Progenitor cell of endocrine pancreas (in vitro differentiated cells): Measurements from ENCODE around the gene OR6M1. TPM values are rescaled to one million over a fixed set of nuclear protein-coding genes. Genes with fewer than 3 reads are reported as not detected.

Source experiments
- DNase-seq: peaks from one replicate; pipeline ENCODE4 v3.0.0; 2021; ENCODE audit warnings: low spot score; ENCODE audit not compliant: unreplicated experiment
- H3K27ac Mint-ChIP-seq: 2 replicates; pipeline ENCODE4 v1.8.0; 2021; ENCODE audit warnings: mild to moderate bottlenecking, moderate library complexity, mixed read lengths
- H3K27me3 Mint-ChIP-seq: 2 replicates; pipeline ENCODE4 v1.8.0; 2021; ENCODE audit warnings: mixed read lengths
- H3K36me3 Mint-ChIP-seq: 2 replicates; pipeline ENCODE4 v1.8.0; 2022; ENCODE audit warnings: mixed read lengths; ENCODE audit not compliant: insufficient read depth
- H3K4me1 Mint-ChIP-seq: 2 replicates; pipeline ENCODE4 v1.8.0; 2021; ENCODE audit warnings: low read depth, mixed read lengths
- H3K4me3 Mint-ChIP-seq: 2 replicates; pipeline ENCODE4 v1.8.0; 2021; ENCODE audit warnings: low read depth, mild to moderate bottlenecking, moderate library complexity, mixed read lengths
- H3K9me3 Mint-ChIP-seq: 2 replicates; pipeline ENCODE4 v1.8.0; 2021; ENCODE audit warnings: low read depth, mixed read lengths
- CTCF ChIP-seq: fragments of 200-600 bp; sonication (generic); IDR thresholded peaks from one replicate; pipeline ENCODE4 v1.5.0; 2021; ENCODE audit warnings: antibody characterized with exemption, mild to moderate bottlenecking; ENCODE audit not compliant: unreplicated experiment
- total RNA-seq: library from RNA; stranded (reverse); gene quantifications from 2 replicates; pipeline ENCODE4 v1.2.1, GENCODE V29; 2021

The OR6M1 gene
- total RNA-seq, 1 donor from 2014 or later: not detected

DNA sequence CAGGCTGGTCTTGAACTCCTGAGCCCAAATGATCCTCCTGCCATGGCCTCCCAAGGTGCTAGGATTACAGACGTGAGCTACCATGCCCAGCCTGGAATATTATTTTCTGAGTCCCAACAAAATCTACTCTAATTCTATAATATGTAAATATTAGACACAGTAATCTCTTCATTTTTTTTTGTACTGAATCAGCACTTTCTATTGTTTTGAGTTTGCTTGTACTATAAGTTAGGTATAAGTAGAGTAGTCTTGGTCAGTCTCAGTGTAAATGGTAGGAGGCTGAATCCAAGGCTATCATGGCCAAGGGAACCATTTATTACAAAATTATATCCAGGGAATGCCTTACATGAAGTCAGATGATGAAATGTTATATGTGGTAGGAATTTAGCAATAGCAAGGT lies 32.2 kb downstream of the OR6M1 start:
- no peak overlapping the region for H3K27ac Mint-ChIP-seq
- DNase-seq: no peak
- no peak overlapping the region for H3K4me3 Mint-ChIP-seq
- no peaks in the 10 kb centered on the region for H3K9me3 Mint-ChIP-seq
- H3K27me3 Mint-ChIP-seq: no peaks in the 10 kb centered on the region
- H3K36me3 Mint-ChIP-seq: no peaks in the 10 kb centered on the region
- peaks cover 5% of the 10 kb centered on the region for H3K4me1 Mint-ChIP-seq
- TF ChIP-seq CTCF: no peak

- DNase-seq: no peak
- peak overlapping the region; percentile 52 for H3K27ac Mint-ChIP-seq
- no peaks in the 10 kb centered on the region for H3K27me3 Mint-ChIP-seq
- H3K4me3 Mint-ChIP-seq: no peak overlapping the region
- no peak for TF ChIP-seq CTCF
- H3K4me1 Mint-ChIP-seq: peaks cover 5% of the 10 kb centered on the region
- H3K9me3 Mint-ChIP-seq: peaks cover 3% of the 10 kb centered on the region
- no peaks in the 10 kb centered on the region for H3K36me3 Mint-ChIP-seq
Observed at GRCh38 chr11:123773026-123773425, 33.1 kb downstream of the OR6M1 start.

DNA sequence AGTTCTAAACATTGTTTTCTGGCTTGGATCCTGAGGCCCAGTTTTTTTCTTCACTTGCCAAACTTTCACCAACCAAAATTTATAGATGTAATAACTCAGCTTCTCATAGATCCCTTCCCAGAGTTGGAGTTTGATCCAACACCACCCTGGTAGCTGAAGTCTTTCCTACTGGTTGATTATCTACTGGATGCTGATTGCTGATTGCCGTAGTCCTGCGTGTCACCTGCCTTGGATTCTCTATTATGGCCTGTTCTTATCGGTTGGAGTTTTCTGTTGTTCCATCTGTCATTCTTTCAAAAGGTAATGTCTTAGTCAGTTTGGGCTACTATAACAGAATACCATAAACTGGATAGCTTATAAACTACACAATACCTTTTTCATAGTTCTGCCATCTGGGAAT lies 34.5 kb downstream of the OR6M1 start:
- H3K36me3 Mint-ChIP-seq: no peaks in the 10 kb centered on the region
- H3K9me3 Mint-ChIP-seq: peaks cover 3% of the 10 kb centered on the region
- no peak overlapping the region for H3K27ac Mint-ChIP-seq
- H3K4me3 Mint-ChIP-seq: no peak overlapping the region
- TF ChIP-seq CTCF: no peak
- DNase-seq: no peak
- H3K4me1 Mint-ChIP-seq: peaks cover 5% of the 10 kb centered on the region
- no peaks in the 10 kb centered on the region for H3K27me3 Mint-ChIP-seq

DNA sequence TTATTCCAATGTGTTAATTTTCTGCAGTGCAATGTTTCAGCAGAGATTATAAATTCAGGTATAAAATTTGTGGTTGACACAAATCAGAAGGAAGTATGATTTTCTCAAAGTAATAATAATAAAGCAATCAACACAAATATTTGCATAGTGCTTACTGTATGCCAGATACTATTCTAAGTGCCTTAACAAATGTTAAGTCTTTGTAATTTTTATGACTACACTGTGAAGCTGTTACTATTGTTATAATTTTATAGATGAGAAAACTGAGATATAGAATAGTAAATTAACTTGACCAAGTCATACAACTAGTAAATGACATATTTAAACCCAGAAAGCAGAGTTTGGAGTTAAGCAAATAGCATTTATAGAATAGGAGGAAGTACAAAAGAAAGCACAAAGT lies 35.4 kb downstream of the OR6M1 start:
- DNase-seq: no peak
- H3K9me3 Mint-ChIP-seq: peaks cover 8% of the 10 kb centered on the region
- no peak overlapping the region for H3K27ac Mint-ChIP-seq
- no peak for TF ChIP-seq CTCF
- no peak overlapping the region for H3K4me3 Mint-ChIP-seq
- H3K36me3 Mint-ChIP-seq: no peaks in the 10 kb centered on the region
- H3K4me1 Mint-ChIP-seq: peaks cover 2% of the 10 kb centered on the region
- no peaks in the 10 kb centered on the region for H3K27me3 Mint-ChIP-seq

DNA sequence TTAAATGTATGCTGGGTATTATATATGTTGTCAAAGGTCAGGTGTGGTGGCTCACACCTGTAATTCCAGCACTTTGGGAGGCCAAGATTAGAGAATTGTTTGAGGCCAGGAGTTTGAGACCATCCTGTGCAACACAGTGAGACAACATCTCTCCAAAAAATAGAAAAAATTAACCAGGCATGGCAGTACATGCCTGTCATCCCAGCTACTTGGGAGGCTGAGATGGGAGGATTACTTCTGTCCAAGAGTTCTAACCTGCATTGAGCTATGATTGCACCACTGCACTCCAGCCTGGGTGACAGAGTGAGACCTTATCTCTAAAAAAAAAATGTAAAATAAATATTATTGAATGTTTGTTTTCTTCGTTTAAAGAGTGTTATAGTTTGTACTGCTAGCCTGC lies 40.5 kb downstream of the OR6M1 start:
- Mint-ChIP-seq H3K27ac (no peak overlapping the region), H3K27me3 (no peaks in the 10 kb centered on the region)

More for the DNA sequence above, 40.5 kb downstream of the OR6M1 start:
- no peaks in the 10 kb centered on the region for H3K4me1 Mint-ChIP-seq
- H3K4me3 Mint-ChIP-seq: no peak overlapping the region
- H3K36me3 Mint-ChIP-seq: peaks cover 2% of the 10 kb centered on the region
- no peak for TF ChIP-seq CTCF
- DNase-seq: no peak
- H3K9me3 Mint-ChIP-seq: peaks cover 28% of the 10 kb centered on the region
